KMS-11 (cell line): ENCODE results near the gene MAP3K4.

Experiments used
- H2AFZ ChIP-seq: fragments of 200-600 bp; sonication (generic); 2 replicates; pipeline ENCODE4 v1.6.1; 2016; ENCODE audit warnings: antibody characterized with exemption, mixed run types, low read depth
- H3K27ac ChIP-seq: fragments of 200-600 bp; sonication (generic); 2 replicates; pipeline ENCODE4 v1.6.1; 2016; ENCODE audit warnings: mild to moderate bottlenecking, mixed run types
- H3K27me3 ChIP-seq: fragments of 200-600 bp; sonication (generic); 2 replicates; pipeline ENCODE4 v1.6.1; 2017; ENCODE audit warnings: mild to moderate bottlenecking, low read depth, mixed run types, moderate library complexity; ENCODE audit not compliant: insufficient read depth
- H3K36me3 ChIP-seq: fragments of 200-600 bp; sonication (generic); 2 replicates; pipeline ENCODE4 v1.6.1; 2017; ENCODE audit warnings: mild to moderate bottlenecking, mixed run types; ENCODE audit not compliant: insufficient read depth
- H3K4me1 ChIP-seq: fragments of 200-600 bp; sonication (generic); 2 replicates; pipeline ENCODE4 v1.6.1; 2016; ENCODE audit warnings: mild to moderate bottlenecking, low read depth, mixed run types; ENCODE audit not compliant: poor library complexity, severe bottlenecking
- H3K4me2 ChIP-seq: fragments of 200-600 bp; sonication (generic); 2 replicates; pipeline ENCODE4 v1.7.0; 2016; ENCODE audit warnings: mild to moderate bottlenecking, mixed run types
- H3K4me3 ChIP-seq: fragments of 200-600 bp; sonication (generic); IDR thresholded peaks from 2 replicates; pipeline ENCODE4 v1.6.1; 2017; ENCODE audit warnings: low read depth, low read length, mixed read lengths; ENCODE audit not compliant: insufficient read depth
- H3K79me2 ChIP-seq: fragments of 200-600 bp; sonication (generic); 2 replicates; pipeline ENCODE4 v1.6.1; 2016; ENCODE audit warnings: low read depth, mixed run types; ENCODE audit not compliant: insufficient read depth
- H3K9ac ChIP-seq: fragments of 200-600 bp; sonication (generic); 2 replicates; pipeline ENCODE4 v1.6.1; 2016; ENCODE audit warnings: mild to moderate bottlenecking, mixed run types
- H4K20me1 ChIP-seq: fragments of 200-600 bp; sonication (generic); 2 replicates; pipeline ENCODE4 v1.6.1; 2016; ENCODE audit warnings: mild to moderate bottlenecking, mixed run types; ENCODE audit not compliant: insufficient read depth
- TF ChIP-seq, protein P1 (sequence below): fragments of 200-600 bp; sonication (generic); conservative IDR thresholded peaks from 2 replicates; pipeline ENCODE4 v1.6.1; 2017; ENCODE audit warnings: low read depth, mild to moderate bottlenecking, antibody characterized with exemption, low read length, moderate library complexity, mixed read lengths

MAP3K4 gene

DNA sequence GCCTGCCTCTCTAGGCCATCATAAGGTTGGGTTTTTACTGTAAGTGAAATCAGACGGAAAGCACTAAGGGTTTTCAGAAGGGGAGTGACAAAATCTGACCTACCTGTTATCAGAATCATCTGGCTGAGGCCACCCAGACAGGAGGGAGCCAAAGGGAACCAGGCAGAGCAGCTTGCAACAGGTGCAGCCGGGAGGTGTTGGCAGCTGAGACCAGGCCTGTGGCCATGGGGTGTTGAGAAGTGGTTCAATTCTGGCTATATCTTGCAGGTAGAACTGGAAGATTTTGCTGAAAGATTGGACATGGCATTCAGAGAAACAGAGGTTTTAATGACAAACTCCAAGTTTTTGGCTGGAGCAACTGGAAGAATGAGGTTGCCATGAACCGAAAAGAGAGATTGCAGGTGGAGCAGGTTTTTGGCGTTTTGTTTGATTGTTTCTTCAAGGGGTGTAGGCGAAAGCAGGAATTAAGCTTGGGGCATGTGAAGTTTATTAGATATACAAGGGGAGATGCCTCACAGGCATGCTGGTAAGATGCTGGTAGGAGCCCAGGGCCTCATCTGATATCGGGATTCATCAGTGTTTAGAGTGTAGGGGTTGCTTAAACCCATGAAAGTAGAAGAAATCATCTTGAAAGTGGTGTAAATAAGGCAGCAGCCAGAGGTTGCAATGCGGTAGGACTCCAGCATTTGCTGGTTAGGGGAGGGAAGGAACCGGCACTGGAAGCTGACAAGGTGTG, 35.1 kb upstream of the MAP3K4 start:
- TF ChIP-seq, protein P1, sequence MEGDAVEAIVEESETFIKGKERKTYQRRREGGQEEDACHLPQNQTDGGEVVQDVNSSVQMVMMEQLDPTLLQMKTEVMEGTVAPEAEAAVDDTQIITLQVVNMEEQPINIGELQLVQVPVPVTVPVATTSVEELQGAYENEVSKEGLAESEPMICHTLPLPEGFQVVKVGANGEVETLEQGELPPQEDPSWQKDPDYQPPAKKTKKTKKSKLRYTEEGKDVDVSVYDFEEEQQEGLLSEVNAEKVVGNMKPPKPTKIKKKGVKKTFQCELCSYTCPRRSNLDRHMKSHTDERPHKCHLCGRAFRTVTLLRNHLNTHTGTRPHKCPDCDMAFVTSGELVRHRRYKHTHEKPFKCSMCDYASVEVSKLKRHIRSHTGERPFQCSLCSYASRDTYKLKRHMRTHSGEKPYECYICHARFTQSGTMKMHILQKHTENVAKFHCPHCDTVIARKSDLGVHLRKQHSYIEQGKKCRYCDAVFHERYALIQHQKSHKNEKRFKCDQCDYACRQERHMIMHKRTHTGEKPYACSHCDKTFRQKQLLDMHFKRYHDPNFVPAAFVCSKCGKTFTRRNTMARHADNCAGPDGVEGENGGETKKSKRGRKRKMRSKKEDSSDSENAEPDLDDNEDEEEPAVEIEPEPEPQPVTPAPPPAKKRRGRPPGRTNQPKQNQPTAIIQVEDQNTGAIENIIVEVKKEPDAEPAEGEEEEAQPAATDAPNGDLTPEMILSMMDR, result no peak
- Histone ChIP-seq H3K27ac (no peak overlapping the region), H3K36me3 (no peaks in the 10 kb centered on the region), H3K27me3 (no peaks in the 10 kb centered on the region), H3K4me1 (no peaks in the 10 kb centered on the region), H3K9ac (no peak overlapping the region), H2AFZ (no peak overlapping the region), H3K79me2 (no peaks in the 10 kb centered on the region), H4K20me1 (no peaks in the 10 kb centered on the region), H3K4me3 (no peak overlapping the region), H3K4me2 (no peak overlapping the region)

DNA sequence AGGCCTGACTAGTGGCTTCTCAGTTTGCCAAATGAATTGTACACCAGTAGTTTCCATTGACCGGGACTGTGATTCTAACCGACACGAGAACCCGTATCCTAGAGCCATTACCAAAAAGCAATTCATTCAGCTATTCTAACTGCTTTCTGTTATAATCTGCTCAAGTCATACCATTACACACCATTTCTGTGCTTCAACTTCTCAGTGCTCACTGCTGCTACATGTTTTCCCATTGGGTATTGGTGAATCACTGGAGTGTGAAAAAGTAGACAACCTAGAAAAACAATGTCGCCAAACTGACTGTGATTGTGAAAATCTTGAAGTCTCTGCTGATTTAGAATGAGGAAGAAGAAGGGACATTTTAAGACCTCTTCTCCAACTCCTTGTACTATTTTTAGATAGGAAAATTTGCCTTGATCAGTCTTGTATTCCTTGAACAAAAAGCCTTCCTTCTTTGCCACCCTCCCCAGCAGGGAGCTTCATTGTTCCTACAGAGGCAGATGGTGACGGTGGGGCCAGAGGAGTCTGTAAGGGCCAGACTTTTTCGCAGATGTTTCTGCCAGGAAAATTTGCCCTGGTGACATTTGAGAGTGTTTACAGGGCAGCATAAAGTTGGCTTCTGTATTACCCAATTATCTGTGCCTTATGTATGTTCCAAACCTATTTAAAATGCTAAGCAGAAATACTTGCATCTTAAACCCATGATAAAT, 31.7 kb upstream of the MAP3K4 start:
- H3K27me3 ChIP-seq, result no peaks in the 10 kb centered on the region
- TF ChIP-seq, protein P1, result no peak
- H2AFZ ChIP-seq, result no peak overlapping the region
- H3K4me1 ChIP-seq, result no peaks in the 10 kb centered on the region
- no peak overlapping the region for H3K27ac ChIP-seq
- H3K36me3 ChIP-seq, result no peaks in the 10 kb centered on the region
- no peaks in the 10 kb centered on the region for H3K79me2 ChIP-seq
- no peak overlapping the region for H3K4me2 ChIP-seq
- H4K20me1 ChIP-seq, result no peaks in the 10 kb centered on the region
- no peak overlapping the region for H3K9ac ChIP-seq
- H3K4me3 ChIP-seq, result no peak overlapping the region

DNA sequence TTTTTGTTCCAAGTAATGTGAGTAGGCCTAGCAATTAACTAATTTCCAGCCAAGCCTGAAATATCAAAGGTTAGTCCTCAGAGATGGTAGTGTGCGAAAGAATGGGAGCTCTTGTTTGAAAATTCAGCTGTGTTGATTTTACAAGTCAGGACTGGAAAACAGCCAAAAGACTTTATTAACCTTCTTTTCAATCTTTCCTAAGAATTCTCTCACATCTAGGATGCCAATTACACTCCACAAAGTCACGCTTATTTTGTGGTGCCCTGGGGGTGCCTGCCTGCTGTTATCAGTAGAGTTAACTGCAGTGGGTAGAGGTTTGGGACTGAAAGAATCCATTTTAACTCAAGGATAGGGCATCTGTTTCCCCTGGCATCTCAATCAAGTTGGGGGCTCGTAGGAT, 30.7 kb upstream of the MAP3K4 start:
- Histone ChIP-seq H4K20me1 (no peaks in the 10 kb centered on the region), H2AFZ (no peak overlapping the region), H3K36me3 (no peaks in the 10 kb centered on the region), H3K4me3 (no peak overlapping the region), H3K4me1 (no peaks in the 10 kb centered on the region), H3K79me2 (no peaks in the 10 kb centered on the region), H3K27me3 (no peaks in the 10 kb centered on the region), H3K4me2 (no peak overlapping the region), H3K27ac (no peak overlapping the region), H3K9ac (no peak overlapping the region)
- TF ChIP-seq, protein P1, result no peak

DNA sequence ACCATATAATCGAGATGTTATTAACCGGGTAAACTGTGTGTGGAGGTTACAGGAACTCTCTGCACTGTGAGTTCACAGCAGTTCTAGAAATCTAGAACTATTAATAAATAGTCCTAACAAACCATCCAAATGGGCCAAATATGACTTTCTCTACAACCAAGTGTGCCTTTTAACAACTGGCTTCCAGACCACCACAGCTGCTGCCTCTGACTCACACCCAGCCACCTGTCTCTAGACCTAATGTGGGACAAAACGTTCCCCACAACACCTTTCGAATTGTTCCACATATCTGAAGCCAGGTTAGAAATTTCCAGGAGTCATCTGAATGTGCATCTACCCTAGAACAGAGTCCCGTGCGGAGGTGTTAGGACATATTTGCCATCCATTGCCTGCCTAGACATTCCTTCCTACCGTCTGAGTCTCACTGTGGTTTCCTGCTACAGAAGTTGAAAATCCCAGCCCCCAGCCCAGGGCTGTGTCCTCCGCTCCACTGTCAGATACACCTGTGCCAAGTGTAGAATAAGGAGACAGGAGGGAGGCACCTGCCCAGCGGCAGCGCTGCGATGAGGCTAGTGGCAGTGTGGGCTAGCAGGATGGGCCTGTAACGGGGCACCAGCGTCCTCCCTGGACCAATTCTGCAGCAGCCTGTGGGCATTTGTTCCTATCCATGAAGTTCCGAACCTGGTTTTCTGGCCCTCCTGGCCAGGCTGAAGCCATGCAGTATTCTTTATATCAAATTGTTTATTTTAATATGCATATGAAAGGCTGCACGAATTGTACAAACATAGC, 28.5 kb upstream of the MAP3K4 start:
- no peaks in the 10 kb centered on the region for H3K27me3 ChIP-seq
- H3K9ac ChIP-seq, result no peak overlapping the region
- no peak overlapping the region for H2AFZ ChIP-seq
- H3K27ac ChIP-seq, result no peak overlapping the region
- H3K36me3 ChIP-seq, result no peaks in the 10 kb centered on the region
- H3K4me2 ChIP-seq, result no peak overlapping the region
- H4K20me1 ChIP-seq, result no peaks in the 10 kb centered on the region
- H3K4me3 ChIP-seq, result no peak overlapping the region
- TF ChIP-seq, protein P1, result no peak
- peaks cover 11% of the 10 kb centered on the region for H3K4me1 ChIP-seq
- H3K79me2 ChIP-seq, result no peaks in the 10 kb centered on the region
